WTC11 (cell line): ENCODE data around the gene EFCAB13. TPM values are rescaled to one million over a fixed set of nuclear protein-coding genes. Genes with fewer than 3 reads are reported as not detected.
"Not testable (repeated sequence)": the region's sequence is repeated elsewhere in the genome, so short reads cannot be mapped to it uniquely, and the experiment has no call there.

Experiments
- ATAC-seq: fragments of 200-7000 bp; cut with Tn5 transposase; 2 replicates; pipeline ENCODE4 v1.10.0; 2021; ENCODE audit warnings: mild to moderate bottlenecking, moderate library complexity
- CTCF ChIA-PET: fragments of 300-600 bp; sonication (Branson Sonifier 250); formaldehyde crosslinking; loops from one replicate; lab custom pipeline; 2021; ENCODE audit warnings: antibody characterized with exemption; lab: Charles Lee
- POLR2A ChIA-PET: fragments of 350-600 bp; sonication (Branson Sonifier 250); formaldehyde crosslinking; loops from one replicate; lab custom pipeline; 2021; ENCODE audit warnings: antibody characterized with exemption; lab: Charles Lee
- DNase-seq: peaks from one replicate; pipeline ENCODE4 v3.0.0; 2021; ENCODE audit warnings: low spot score
- H3K27ac Mint-ChIP-seq: 2 replicates; pipeline ENCODE4 v1.8.0; 2021; ENCODE audit warnings: mixed read lengths
- H3K27me3 Mint-ChIP-seq: 2 replicates; pipeline ENCODE4 v1.8.0; 2021; ENCODE audit warnings: low read depth, mild to moderate bottlenecking, moderate library complexity, mixed read lengths
- H3K36me3 Mint-ChIP-seq: 2 replicates; pipeline ENCODE4 v1.8.0; 2021; ENCODE audit warnings: mixed read lengths
- H3K4me1 Mint-ChIP-seq: 2 replicates; pipeline ENCODE4 v1.8.0; 2022; ENCODE audit warnings: mixed read lengths
- H3K4me3 Mint-ChIP-seq: 2 replicates; pipeline ENCODE4 v1.8.0; 2021; ENCODE audit warnings: mild to moderate bottlenecking, moderate library complexity, mixed read lengths
- H3K9me3 Mint-ChIP-seq: 2 replicates; pipeline ENCODE4 v1.8.0; 2021; ENCODE audit warnings: mixed read lengths
- ATF3 ChIP-seq: sonication (generic); formaldehyde crosslinking; conservative IDR thresholded peaks from 2 replicates; pipeline ENCODE4 v1.8.1; 2022; ENCODE audit warnings: mild to moderate bottlenecking, missing genetic modification reagents
- CBFB ChIP-seq: sonication (generic); formaldehyde crosslinking; IDR thresholded peaks from 2 replicates; pipeline ENCODE4 v1.8.1; 2022; ENCODE audit warnings: mild to moderate bottlenecking, low read depth, missing genetic modification reagents
- E2F4 ChIP-seq: sonication (generic); formaldehyde crosslinking; IDR thresholded peaks from 2 replicates; pipeline ENCODE4 v1.8.1; 2022; ENCODE audit warnings: low read depth, mild to moderate bottlenecking, moderate library complexity, missing genetic modification reagents, borderline replicate concordance
- GABPB1 ChIP-seq: sonication (generic); formaldehyde crosslinking; IDR thresholded peaks from 2 replicates; pipeline ENCODE4 v1.8.1; 2023; ENCODE audit warnings: mild to moderate bottlenecking, missing genetic modification reagents
- GRHL2 ChIP-seq: fragments of 250-450 bp; sonication (Bioruptor Pico); IDR thresholded peaks from 2 replicates; pipeline ENCODE4 v1.8.0; 2022; ENCODE audit warnings: mild to moderate bottlenecking, moderate library complexity; ENCODE audit not compliant: insufficient replicate concordance, severe bottlenecking
- KAT7 ChIP-seq: sonication (generic); formaldehyde crosslinking; IDR thresholded peaks from 2 replicates; pipeline ENCODE4 v1.8.1; 2023; ENCODE audit warnings: missing genetic modification reagents, mild to moderate bottlenecking, borderline replicate concordance
- NFATC4 ChIP-seq: fragments of 250-450 bp; sonication (Bioruptor Pico); IDR thresholded peaks from 2 replicates; pipeline ENCODE4 v1.9.0; 2021; ENCODE audit warnings: mild to moderate bottlenecking
- NFE2L1 ChIP-seq: sonication (generic); formaldehyde crosslinking; IDR thresholded peaks from 2 replicates; pipeline ENCODE4 v1.8.1; 2023; ENCODE audit warnings: missing genetic modification reagents
- PRRX2 ChIP-seq: fragments of 250-450 bp; sonication (Bioruptor Pico); IDR thresholded peaks from 2 replicates; pipeline ENCODE4 v1.8.0; 2021; ENCODE audit warnings: mild to moderate bottlenecking
- RORB ChIP-seq: fragments of 250-450 bp; sonication (Bioruptor Pico); IDR thresholded peaks from 2 replicates; pipeline ENCODE4 v1.9.0; 2021; ENCODE audit warnings: mild to moderate bottlenecking
- SMAD4 ChIP-seq: sonication (generic); formaldehyde crosslinking; IDR thresholded peaks from 2 replicates; pipeline ENCODE4 v1.8.0; 2022; ENCODE audit warnings: mild to moderate bottlenecking, missing genetic modification reagents
- STAT6 ChIP-seq: sonication (generic); formaldehyde crosslinking; conservative IDR thresholded peaks from 2 replicates; pipeline ENCODE4 v1.8.1; 2023; ENCODE audit warnings: mild to moderate bottlenecking, low read depth, missing genetic modification reagents, moderate library complexity
- USF2 ChIP-seq: sonication (generic); formaldehyde crosslinking; IDR thresholded peaks from 2 replicates; pipeline ENCODE4 v1.8.1; 2023; ENCODE audit warnings: mild to moderate bottlenecking, missing genetic modification reagents, moderate library complexity
- ZMAT4 ChIP-seq: fragments of 250-450 bp; sonication (Bioruptor Pico); IDR thresholded peaks from 2 replicates; pipeline ENCODE4 v1.9.0; 2021; ENCODE audit warnings: mild to moderate bottlenecking
- ZNF121 ChIP-seq: sonication (generic); formaldehyde crosslinking; IDR thresholded peaks from 2 replicates; pipeline ENCODE4 v1.8.0; 2023; ENCODE audit warnings: missing genetic modification reagents
- ZNF423 ChIP-seq: fragments of 250-450 bp; sonication (Bioruptor Pico); IDR thresholded peaks from 2 replicates; pipeline ENCODE4 v2.1.2; 2022; ENCODE audit warnings: mild to moderate bottlenecking, moderate library complexity
- total RNA-seq: library from RNA; stranded (reverse); gene quantifications from 3 replicates; pipeline ENCODE4 v1.2.3, GENCODE V29; 2021

EFCAB13 gene
- total RNA-seq, 1 experiment from 2014 or later = 3.5 TPM

- H3K4me1 Mint-ChIP-seq = no peaks in the 10 kb centered on the region
- CTCF ChIA-PET = no interaction called here
- peaks cover 6% of the 10 kb centered on the region for H3K36me3 Mint-ChIP-seq
- no peaks in the 10 kb centered on the region for H3K27me3 Mint-ChIP-seq
- TF ChIP-seq ZMAT4 (CRISPR knock-in tag) = no peak
- TF ChIP-seq USF2 (CRISPR knock-in tag) = no peak
- TF ChIP-seq RORB (CRISPR knock-in tag) = no peak
- no peak for TF ChIP-seq NFATC4 (CRISPR knock-in tag)
- TF ChIP-seq CBFB = no peak
- no peak for TF ChIP-seq GRHL2 (CRISPR knock-in tag)
- TF ChIP-seq E2F4 (CRISPR knock-in tag) = no peak
- no peak for TF ChIP-seq KAT7
- TF ChIP-seq STAT6 (CRISPR knock-in tag) = no peak
- TF ChIP-seq ZNF423 (CRISPR knock-in tag) = no peak
- TF ChIP-seq SMAD4 = no peak
- no peak for TF ChIP-seq ATF3 (CRISPR knock-in tag)
- TF ChIP-seq PRRX2 (CRISPR knock-in tag) = no peak
- no peak for TF ChIP-seq NFE2L1 (CRISPR knock-in tag)
- H3K4me3 Mint-ChIP-seq = no peak overlapping the region
- H3K27ac Mint-ChIP-seq = no peak overlapping the region
- no peaks in the 10 kb centered on the region for H3K9me3 Mint-ChIP-seq
- DNase-seq (no peak), ATAC-seq (no peak)
- POLR2A ChIA-PET = no interaction called here
Observed at GRCh38 chr17:47470836-47471235, 147.1 kb downstream of the EFCAB13 start.

GRCh38 chr17:47472073-47472472, 148.3 kb downstream of the EFCAB13 start:
- TF ChIP-seq ZNF121 (peak; percentile 45; the same call in 1 of the 2 replicates), GABPB1 (peak; percentile 55; the same call in 1 of the 2 replicates)
- H3K9me3 Mint-ChIP-seq, H3K36me3 Mint-ChIP-seq, ATAC-seq, H3K4me1 Mint-ChIP-seq, H3K27ac Mint-ChIP-seq, POLR2A ChIA-PET, H3K27me3 Mint-ChIP-seq, H3K4me3 Mint-ChIP-seq, DNase-seq: not testable (repeated sequence)
- CTCF ChIA-PET = interaction anchor here (0.8 kb wide), 1 partner anchor 146 kb away, joined by 3 read pairs; no protein-coding TSS in a partner anchor

Other genes starting within 250 kb of the EFCAB13 start
- 83.0 to 83.6 TPM (median 83.3 TPM) in 3 replicates for gene CDC27, start 134.7 kb upstream of the EFCAB13 start, total RNA-seq
- gene MYL4, start 114.6 kb upstream of the EFCAB13 start, total RNA-seq = 0.50 TPM in 1 of 3 replicates, not detected in the others
- 0.04 to 0.14 TPM (median 0.09 TPM) in 3 replicates for gene ITGB3, start 70.1 kb upstream of the EFCAB13 start, total RNA-seq
- gene NPEPPS, start 207.2 kb downstream of the EFCAB13 start, total RNA-seq = 97.1 to 127 TPM (median 111 TPM) in 3 replicates